Muscle of back (tissue), 11 donors: Measurements from ENCODE around the gene ACP4. TPM values are rescaled to one million over a fixed set of nuclear protein-coding genes. Genes with fewer than 3 reads are reported as not detected.

Experiments
- DNase-seq, 3 donors: peaks; one replicate each; pipeline versions ENCODE4 v3.0.0 to v3.0.0-alpha.2; 2013
- polyA plus RNA-seq, 10 donors: library from polyadenylated mRNA; unstranded; fragments of 120-200 nt; gene quantifications; one replicate each; pipeline ENCODE4 v1.2.1, GENCODE V29; 2013; ENCODE audit not compliant: insufficient read length in 10 of 10

The ACP4 gene
- polyA plus RNA-seq, 10 donors = 0.13 to 0.24 (median 0.16) TPM; not detected in 6

DNA sequence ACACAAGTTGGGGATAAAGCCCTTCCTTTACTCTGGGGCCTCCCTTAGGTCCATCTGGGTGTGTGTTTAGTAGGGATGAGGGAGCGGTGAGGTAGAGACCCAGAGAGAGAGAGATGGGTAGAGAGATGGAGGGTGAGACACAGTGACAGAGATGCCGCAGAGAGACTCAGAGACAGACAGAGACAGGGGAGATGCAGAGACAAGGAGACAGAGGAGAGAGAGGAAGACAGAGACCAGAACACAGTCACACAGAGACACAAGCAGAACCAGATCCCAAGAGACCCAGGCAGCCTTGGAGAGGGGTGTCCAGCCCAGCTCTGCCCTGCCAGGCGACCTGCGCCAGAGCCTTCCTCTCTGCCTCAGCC is 31.0 kb downstream of the ACP4 start:
- no peak for DNase-seq

DNA sequence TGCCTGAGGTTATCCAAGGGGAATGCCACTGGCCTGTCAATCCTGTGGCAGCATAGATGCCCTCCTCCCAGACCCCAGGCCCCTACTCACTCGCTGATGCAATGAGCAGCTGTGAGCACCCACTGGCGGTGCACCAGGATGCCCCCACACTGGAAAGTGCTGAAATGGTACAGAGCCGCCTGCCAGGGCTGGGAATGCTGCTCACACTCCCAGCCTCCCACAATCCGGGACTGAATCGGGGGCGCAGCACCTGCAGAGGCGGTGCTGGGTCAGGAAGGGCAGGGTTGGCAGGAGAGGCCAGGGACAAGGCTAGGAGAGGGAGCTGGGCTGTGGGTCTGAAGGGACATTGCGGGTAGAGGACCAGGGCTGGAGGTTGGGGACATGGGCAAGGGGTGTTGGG is 31.4 kb downstream of the ACP4 start:
- DNase-seq = no peak

DNA sequence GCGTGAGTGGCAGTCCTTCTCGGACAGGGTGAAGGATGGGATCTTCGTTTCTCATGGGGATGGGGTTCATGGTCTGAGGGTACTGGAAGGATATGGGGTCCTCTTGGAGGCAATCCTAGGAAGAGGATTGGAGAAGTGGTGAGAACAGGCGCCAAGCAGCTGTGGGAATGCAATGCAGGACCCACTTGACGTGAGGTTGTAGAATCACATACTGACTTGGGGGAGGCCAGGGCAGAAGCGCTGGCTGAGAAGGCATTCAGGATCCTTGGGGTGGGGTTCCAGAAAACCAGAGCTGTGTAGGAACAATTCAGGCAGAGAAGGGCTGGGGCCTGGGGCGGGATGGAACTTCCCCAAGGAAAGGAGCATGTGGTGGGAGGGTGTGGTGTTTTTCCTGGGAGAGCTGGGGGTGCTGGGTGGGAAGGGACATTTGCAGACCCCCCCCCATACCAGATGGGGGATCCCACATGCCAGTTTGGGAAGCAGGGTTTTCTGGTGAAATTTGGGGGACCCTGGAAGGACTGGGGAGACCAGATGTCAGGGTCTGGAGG is 32.5 kb downstream of the ACP4 start:
- DNase-seq = no peak

DNA sequence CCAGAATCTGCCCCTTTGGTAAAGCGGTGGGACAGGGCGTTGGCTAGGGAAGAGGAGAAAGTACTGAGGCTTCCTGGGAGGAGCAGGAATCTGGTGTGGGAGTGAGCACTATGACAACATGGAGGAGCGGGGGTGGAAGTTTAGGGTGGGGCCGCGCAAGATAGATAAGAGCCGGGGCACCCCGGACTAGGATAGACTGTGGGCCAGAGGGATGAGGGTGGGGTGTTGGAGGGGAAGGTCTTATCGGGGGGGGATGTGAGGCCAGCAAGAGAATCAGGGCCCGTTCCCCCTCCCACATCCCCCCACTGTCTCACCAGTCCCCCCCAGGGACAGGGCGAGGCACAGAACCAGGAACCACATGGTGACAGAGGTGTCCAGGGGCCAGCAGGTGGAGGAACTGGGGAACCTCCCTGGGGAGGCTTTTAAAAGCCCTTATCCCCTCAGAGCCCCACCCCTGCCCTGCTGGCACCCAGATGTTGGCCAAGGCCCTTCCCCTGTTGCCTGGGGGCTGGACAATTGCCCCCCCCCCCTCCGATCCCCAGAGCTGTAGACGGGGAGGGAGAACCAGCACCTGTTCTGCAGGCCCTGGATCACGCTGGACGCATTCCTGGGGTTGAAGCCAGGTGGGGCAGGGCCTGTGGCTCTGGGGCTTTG is 33.3 kb downstream of the ACP4 start, which contains the start of gene KLK1:
KLK1 (minus strand) TSS at position 399 of the 654 bp plus-strand sequence; CDS start at position 360, 39 bp downstream.
- DNase-seq = no peak

DNA sequence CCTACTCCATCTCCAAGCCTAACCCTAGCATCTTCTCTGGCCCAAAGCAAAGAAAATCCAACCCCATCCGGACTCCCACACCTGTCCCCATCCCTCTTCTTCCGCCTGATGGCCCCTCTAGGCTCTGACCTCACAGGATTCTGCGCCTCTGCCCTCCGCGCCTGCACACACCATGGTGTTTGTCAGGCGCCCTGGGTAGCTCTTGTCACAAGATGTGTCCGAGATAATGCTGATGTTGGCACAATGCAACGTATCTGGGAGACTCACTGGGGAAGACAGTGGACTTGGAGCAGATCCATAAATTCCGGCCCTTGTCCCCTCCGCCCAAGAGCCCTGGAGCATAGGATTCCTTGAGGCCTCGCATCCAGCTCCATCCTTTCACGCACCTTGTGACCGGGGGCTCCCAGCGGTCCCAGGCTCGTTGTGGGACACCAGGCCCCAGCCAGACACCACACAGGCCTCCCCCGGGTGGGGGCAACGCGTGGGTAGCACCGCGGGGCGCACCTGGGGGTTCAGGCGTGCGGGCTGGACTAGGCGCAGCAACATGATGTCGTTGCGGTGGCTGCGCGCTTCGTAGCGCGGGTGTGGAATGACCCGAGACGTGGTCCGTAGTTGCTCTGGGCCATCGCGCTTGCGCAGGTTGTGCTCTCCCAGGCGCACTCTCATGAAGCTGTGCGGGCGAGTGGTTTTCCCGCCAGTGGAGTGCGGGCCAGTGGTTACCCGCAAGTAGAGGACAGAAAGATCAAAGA is 36.5 kb downstream of the ACP4 start:
- no peak for DNase-seq

DNA sequence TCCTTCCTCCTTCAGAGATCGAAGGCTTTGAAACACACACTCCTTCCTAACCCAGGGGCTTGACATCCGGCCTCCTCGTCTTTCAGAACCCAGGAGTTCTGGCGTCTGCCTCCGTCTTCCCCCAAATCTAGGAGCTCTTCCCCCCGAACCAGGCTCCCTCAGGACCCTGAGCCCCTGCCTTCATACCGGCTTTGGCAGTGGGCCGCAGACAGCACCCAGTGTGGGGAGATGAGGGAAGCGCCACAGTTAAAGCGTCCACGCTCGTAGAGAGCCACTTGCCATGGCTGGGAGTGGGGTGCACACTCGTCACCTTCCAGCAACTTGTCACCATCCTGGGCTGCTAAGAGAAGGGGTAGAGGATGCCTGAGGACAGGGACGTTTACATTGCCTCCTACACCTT is 37.3 kb downstream of the ACP4 start:
- DNase-seq = no peak

DNA sequence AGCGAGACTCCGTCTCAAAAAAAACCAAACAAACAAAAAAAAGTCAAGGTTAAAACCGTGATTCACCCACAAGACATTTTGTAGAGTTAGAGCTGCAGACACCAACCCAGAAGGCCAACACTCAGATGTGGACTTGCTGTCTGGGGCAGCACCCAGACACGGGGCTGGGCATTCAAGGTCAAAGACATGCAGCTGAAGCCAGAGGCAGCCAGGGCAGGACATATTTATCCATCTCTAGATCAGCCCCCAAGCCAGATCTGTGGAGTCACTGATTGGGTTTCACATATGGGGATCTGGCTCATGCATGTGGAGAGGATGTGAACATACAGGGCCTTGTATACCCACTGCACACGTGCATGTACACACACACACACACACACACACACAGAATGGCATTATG is 39.6 kb downstream of the ACP4 start:
- no peak for DNase-seq

DNA sequence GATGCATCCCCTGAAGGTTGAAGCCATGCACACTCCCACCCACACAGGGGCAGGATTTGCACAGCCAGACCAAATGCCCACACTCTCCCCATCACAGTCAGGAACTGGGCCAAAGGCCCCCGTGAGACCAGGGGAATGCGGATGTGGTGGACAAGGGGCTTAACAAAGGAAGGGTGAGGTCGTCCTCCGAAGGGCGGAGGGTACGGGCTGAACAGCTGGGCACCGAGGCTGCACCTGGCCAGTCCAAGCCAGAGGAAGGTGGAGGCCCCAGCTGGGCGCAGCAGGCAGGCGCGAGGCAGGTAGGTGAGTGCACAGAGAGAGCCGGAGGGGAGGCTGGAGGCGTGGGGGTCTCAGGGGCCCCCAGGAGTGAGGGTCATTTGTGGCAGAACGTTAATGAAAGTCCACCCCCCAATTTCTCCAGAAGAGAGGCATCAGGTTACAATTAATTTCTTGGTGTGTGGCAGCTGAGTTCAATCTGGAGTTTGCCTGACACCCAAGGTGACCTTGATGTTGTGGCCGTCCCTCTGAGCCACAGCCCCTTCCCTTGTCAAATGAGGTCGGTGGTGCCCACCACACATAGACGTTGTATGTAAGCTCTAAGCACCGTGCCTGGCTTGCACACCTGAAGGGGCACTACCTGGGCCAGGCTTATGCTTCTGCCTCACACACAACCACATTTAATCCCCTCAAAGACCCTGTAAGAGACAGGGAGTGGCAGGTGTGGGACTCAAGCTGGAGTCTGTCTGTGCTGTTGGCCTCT is 40.2 kb downstream of the ACP4 start:
- no peak for DNase-seq

DNA sequence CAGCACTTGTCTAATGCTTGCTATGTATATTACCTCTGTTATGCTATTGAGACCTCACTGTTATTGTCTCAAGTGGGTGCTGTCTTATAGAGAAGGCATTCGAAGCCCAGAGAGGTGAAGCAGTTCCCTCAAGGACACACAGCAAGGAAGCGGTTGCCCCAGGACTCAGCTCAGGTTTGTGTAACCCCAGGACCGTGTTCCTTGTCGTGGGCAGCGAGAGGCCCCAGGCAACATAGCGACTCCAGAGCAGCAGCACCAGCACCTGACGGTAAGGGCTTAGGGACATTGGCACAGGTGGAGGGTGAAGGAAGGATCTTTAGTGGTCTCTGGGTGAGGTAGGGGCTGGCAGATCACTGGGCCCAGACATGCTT is 40.8 kb downstream of the ACP4 start:
- DNase-seq = no peak

DNA sequence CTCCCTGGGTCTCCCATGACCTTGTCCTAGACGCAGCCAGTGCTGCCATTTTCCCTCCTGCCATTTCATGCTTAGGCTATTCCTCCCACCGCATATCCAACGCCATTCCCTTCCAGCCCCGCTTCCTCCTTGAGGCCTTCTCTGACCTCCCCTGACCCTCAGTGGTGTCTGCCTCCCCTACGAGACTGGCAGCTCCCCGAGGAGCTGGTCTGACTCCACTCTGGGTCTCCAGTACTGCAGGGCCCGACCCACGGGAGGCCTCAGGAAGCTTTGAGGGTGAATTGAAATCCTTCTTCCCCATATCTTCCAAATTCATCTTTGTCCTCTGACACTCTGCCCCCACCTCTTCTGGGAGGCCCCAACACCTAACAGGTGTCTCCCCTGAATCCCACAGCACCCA is 42.5 kb downstream of the ACP4 start:
- no peak for DNase-seq

DNA sequence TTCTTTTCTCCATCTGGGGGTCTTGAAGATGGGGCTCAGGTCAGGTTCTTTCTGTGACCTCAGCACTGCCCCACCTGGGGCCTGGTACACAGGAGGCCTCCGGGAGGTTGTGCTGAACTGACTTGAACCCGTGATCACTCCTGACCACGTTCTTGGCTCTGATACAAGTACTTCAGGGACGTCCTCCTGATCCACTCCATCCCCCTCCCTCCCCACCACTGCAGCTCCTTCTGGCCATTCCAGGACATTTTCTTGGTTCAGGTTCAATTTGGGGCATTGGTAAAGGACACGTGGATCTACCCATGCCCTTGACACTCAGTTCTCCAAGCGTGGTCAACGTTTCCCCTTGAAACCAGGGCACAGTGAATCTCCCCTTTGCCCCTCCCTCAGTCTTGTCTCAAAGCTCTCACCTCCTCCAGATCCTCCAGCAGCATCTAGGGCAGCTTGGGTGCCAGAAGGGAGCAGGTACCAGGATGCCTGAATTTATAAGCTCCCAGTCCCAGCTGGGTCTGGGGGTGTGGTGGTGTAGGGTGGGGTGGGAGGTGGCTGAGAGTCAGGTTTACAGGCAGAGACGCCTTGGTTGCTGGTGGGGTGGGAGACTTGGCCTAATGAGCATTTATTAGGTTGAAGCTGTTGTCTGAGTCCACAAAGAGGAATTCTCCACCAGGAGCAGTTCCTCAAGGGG is 43.0 kb downstream of the ACP4 start, which contains the start of gene KLK15:
KLK15 (minus strand) TSS at position 458 of the 685 bp plus-strand sequence. CDS start 2,082 bp downstream, outside the sequence.
- no peak for DNase-seq

DNA sequence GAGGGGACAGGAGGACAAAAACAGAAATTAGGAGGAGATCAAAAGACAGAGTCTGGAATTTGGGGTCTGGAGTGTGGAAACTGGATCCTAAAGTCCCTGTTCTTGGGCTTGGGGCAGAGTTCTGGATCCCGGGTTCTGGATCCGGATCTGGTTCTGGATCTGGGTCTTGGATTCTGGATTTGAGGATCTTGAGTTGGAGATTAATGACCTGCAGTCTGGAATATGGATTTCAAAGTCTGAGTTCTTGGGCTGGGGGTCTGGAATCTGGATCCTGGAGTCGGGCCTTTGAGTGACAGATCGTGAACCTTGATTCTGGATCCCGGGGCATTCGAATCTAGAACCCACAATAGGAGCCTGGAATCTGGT is 43.6 kb downstream of the ACP4 start:
- DNase-seq = no peak

DNA sequence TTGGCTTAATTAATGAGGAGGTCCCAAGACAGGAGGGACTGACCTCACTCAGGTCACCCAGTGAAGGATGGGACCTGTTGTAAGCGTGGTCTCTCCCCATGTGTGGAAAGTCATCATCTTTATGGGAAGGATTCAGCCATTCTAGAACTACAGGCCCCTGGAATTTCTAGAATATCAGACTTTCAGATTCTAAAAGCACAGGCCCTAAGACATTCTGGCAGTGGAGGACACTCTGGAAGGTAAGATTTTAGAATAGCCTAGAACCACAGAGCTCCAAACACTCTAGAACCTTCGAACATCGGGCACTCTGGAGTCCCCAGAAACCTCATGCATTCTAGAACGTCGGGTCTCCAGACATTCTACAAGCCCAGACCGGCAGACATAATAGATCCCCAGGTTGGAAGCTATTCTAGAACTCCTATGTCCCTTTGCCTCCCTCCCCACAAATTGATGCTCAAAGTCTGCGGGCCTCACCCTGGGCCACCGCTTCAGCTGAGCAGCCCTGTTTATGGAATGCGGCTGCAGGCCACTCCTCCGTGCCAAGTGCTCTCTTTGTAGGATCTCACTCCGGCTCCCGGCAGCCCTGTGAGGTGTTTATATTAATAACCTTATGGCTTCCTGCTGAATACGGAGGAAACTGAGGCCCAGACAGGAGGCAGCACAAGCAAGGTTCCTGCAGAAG is 45.0 kb downstream of the ACP4 start:
- DNase-seq = no peak

DNA sequence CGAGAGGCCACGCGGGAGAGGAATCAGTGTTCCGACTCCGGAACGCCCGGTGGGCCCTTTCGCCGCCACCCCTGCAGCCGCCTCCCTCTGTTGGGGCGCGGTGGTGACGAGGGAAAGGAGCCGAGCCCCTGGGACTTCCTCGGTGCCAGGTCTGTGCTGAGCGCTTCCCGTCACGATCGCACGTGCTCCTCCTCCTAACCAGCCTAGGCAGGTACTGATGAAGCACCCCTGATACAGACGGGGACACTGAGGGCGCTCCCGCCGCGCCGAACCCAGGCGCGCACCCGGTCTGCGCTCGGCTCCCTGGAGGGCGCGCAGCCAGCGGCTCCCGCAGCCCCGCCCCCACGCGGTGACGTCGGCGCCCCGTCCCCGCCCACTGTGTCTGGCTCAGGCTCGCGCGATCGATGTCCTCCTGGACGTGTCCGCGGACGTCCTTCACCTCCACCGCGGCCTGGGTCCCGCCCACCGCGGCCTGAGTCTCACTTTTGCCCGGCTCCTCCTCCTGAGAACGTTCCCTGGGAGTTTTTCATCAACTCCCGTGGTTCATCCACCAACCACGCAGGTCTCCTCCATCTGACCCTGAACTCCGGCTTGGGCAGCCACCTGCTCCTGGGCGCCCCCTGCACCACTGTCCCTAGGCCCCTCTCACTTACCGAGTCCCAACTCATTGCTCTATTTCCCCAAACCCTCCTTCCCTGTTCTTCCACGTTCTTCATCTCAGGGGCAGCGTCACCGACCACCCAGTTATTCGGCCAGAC is 45.7 kb downstream of the ACP4 start:
- DNase-seq = peak; percentile 23 to 69 (median 40)

DNA sequence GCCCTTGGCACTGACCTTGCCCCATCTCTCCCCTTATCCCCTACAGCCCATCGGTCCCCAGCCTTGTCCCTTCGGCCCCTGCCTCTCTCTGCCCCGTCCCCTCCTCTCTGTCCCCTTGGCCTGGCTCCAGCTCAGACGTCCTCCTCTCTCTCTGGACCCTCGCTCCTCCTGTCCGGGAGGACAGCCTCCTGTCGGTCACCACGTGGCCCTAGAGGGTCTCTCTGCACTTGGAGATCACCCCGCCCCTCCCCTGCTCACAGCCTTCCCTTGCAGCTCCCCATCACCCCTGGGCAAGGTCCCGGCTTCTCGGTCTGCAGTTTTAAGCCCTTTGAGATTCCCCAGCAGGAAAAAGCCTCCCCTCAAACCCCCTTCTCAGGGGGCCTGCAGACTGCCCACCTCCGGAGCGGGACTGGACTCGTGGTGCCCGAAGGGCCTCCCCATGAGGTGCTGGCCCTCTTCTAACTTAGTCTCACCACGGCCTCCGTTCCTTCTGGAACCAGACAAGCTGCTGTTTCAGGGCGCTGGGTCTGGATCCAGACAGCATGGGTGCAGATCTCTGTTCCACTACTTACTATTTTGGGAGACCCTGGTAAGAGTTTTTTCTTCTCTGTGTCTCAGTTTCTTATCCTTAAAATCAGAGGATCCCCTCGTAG is 46.5 kb downstream of the ACP4 start:
- DNase-seq = no peak

DNA sequence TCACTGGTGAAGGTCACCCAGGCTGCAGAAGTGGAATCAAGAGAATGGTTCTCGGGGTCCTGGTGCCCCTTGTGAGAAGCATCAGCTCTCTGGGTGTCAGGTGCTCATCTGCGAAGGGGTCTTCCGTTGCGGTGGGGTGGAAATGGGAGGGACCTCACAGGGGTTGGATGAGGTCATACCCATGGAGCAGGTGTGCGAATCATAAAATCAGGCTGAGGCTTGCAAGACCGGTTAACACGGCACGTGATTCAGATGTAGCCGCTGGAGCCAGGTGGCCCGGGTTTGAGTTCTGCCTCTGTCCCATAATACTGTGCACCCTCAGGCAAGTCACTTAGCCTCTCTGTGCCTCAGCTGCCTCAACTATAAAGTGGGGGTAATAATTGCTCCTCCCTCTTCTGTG is 47.1 kb downstream of the ACP4 start:
- DNase-seq = no peak

DNA sequence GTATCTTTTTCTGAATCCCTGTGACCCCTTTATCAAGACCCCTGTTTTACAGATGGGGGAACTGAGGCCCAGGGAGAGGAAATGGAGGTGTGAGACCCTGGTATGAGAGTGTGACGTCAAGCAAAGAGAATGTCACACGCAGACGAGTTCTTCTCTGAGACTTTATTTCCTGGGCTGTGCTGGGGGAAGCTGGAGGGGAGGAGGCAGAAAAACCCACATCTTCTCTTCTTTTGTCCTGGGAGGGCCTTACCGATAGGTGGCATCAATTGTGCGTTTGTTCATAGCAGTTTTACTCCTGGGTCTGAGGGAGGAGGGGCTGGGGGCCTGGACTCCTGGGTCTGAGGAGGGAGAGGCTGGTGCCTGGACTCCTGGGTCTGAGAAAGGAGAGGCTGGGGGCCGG is 48.0 kb downstream of the ACP4 start:
- DNase-seq = no peak

DNA sequence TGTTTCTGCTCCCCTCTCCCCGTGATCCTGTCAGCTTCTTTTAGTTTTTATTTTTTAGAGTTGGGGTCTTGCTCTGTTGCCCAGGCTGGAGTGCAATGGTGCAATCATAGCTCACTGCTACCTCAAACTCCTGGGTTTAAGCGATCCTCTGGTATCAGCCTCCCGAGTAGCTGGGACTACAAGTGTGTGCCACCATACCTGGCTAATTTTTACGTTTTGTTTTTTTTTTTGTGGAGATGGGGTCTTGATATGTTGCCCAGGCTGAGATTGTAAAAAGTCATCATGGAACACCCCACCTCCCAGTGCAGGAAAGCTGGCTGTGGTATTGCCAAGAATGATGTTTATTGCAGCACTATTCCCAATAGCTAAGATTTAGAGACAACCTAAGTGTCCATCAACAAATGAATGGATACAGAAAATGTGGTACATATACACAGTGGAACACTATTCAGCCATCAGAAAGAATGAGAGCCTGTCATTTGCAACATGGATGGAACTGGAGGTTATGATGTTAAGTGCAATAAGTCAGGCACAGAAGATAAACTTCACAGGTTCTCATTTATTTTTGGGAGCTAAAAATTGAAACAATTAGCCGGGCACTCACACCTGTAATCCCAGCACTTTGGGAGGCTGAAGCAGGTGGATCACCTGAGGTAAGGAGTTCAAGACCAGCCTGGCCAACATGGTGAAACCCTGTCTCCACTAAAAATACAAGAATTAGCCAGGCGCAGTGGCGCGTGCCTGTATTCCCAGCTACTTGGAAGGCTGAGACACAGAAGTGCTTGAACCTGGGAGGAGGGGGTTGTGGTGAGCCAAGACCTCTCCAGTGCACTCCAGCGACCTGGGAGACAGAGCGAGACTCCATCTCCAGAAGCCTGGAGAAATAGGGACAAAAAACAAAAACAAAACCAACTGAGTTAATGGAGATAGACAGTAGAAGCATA is 49.8 kb downstream of the ACP4 start:
- no peak for DNase-seq

DNA sequence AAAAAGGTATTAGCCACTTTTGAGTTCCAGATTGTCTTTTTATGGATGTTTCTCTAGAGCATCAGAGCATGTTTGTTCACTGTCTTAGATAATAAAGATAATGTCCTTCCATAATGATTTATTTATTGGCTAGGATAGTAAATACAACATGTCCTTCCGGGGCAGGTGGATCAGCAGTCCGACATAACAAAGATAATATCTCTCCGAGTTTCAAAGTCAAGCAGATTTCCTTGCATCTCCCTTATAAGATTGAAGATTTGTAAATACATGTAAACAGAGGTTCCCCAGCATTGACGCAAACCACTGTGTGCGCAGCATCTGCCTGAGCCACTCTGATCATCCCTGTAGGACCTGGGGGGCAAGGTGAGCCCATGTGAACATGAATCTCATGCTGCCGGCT is 51.9 kb downstream of the ACP4 start:
- no peak for DNase-seq
